ENCODE measurements around the gene ATP13A2. TPM values are rescaled to one million over a fixed set of nuclear protein-coding genes. Genes with fewer than 3 reads are reported as not detected.

Gene ATP13A2
- total RNA-seq, 2 donors from 2014 or later = 13.9 to 24.7 TPM

GRCh38 chr1:17039522-17039921 lies 27.8 kb upstream of the ATP13A2 start:
- H3K36me3 Mint-ChIP-seq = no peaks in the 10 kb centered on the region
- ATAC-seq (no peak), DNase-seq (ENCODE audit: low spot score in 2 of 2) (no peak)
- peak overlapping the region in 1 of 2 donors; percentile 22 for H3K27ac Mint-ChIP-seq
- no peaks in the 10 kb centered on the region for H3K9me3 Mint-ChIP-seq

GRCh38 chr1:17033481-17033880 lies 21.8 kb upstream of the ATP13A2 start:
- ATAC-seq (no peak), DNase-seq (ENCODE audit: low spot score in 2 of 2) (no peak)
- no peaks in the 10 kb centered on the region for H3K9me3 Mint-ChIP-seq
- H3K36me3 Mint-ChIP-seq = no peaks in the 10 kb centered on the region
- H3K27ac Mint-ChIP-seq = peak overlapping the region in 1 of 2 donors; percentile 52

GRCh38 chr1:17032741-17033140 lies 21.0 kb upstream of the ATP13A2 start:
- H3K27ac Mint-ChIP-seq = no peak overlapping the region
- ATAC-seq (no peak), DNase-seq (ENCODE audit: low spot score in 2 of 2) (no peak)
- H3K36me3 Mint-ChIP-seq = peaks cover 0 to 2% of the 10 kb centered on the region in 2 donors
- H3K9me3 Mint-ChIP-seq = no peaks in the 10 kb centered on the region

GRCh38 chr1:17031436-17031835 lies 19.7 kb upstream of the ATP13A2 start:
- ATAC-seq (no peak), DNase-seq (ENCODE audit: low spot score in 2 of 2) (no peak)
- Mint-ChIP-seq H3K9me3 (no peaks in the 10 kb centered on the region), H3K36me3 (peaks cover 0 to 4% of the 10 kb centered on the region in 2 donors), H3K27ac (no peak overlapping the region)

GRCh38 chr1:17030206-17030605 lies 18.5 kb upstream of the ATP13A2 start:
- no peak for ATAC-seq
- Mint-ChIP-seq H3K9me3 (no peaks in the 10 kb centered on the region), H3K36me3 (peaks cover 0 to 4% of the 10 kb centered on the region in 2 donors), H3K27ac (peak overlapping the region in 1 of 2 donors; percentile 72)
- DNase-seq (ENCODE audit: low spot score in 2 of 2) = no peak

GRCh38 chr1:17028662-17029188 lies 17.0 kb upstream of the ATP13A2 start:
- Mint-ChIP-seq H3K9me3 (no peaks in the 10 kb centered on the region), H3K36me3 (peaks cover 0 to 4% of the 10 kb centered on the region in 2 donors), H3K27ac (peak overlapping the region in 1 of 2 donors; percentile 29)
- DNase-seq (ENCODE audit: low spot score in 2 of 2) = no peak
- no peak for ATAC-seq

GRCh38 chr1:17027900-17028299 lies 16.2 kb upstream of the ATP13A2 start:
- Mint-ChIP-seq H3K9me3 (no peaks in the 10 kb centered on the region), H3K36me3 (peaks cover 0 to 4% of the 10 kb centered on the region in 2 donors), H3K27ac (no peak overlapping the region)
- ATAC-seq = no peak
- no peak for DNase-seq (ENCODE audit: low spot score in 2 of 2)

- Mint-ChIP-seq H3K36me3 (peaks cover 0 to 4% of the 10 kb centered on the region in 2 donors), H3K27ac (no peak overlapping the region), H3K9me3 (no peaks in the 10 kb centered on the region)
- ATAC-seq = no peak
- DNase-seq (ENCODE audit: low spot score in 2 of 2) = no peak
Observed at GRCh38 chr1:17027403-17027802, 15.7 kb upstream of the ATP13A2 start.

GRCh38 chr1:17024721-17025120 lies 13.0 kb upstream of the ATP13A2 start:
- no peak for ATAC-seq
- Mint-ChIP-seq H3K36me3 (peaks cover 4% of the 10 kb centered on the region in 2 donors), H3K27ac (peak overlapping the region in 1 of 2 donors; percentile 37), H3K9me3 (no peaks in the 10 kb centered on the region)
- no peak for DNase-seq (ENCODE audit: low spot score in 2 of 2)

GRCh38 chr1:17023573-17023972 lies 11.8 kb upstream of the ATP13A2 start:
- ATAC-seq (no peak), DNase-seq (ENCODE audit: low spot score in 2 of 2) (no peak)
- Mint-ChIP-seq H3K9me3 (no peaks in the 10 kb centered on the region), H3K27ac (peak overlapping the region; percentile 37 to 55), H3K36me3 (peaks cover 9 to 14% of the 10 kb centered on the region in 2 donors)

- H3K27ac Mint-ChIP-seq = peak overlapping the region in 1 of 2 donors; percentile 68
- peaks cover 9 to 14% of the 10 kb centered on the region in 2 donors for H3K36me3 Mint-ChIP-seq
- DNase-seq (ENCODE audit: low spot score in 2 of 2) (no peak), ATAC-seq (no peak)
- H3K9me3 Mint-ChIP-seq = no peaks in the 10 kb centered on the region
Observed at GRCh38 chr1:17023102-17023501, 11.4 kb upstream of the ATP13A2 start.

GRCh38 chr1:17021896-17022295 lies 10.2 kb upstream of the ATP13A2 start:
- peak overlapping the region in 1 of 2 donors; percentile 79 for H3K27ac Mint-ChIP-seq
- H3K9me3 Mint-ChIP-seq = no peaks in the 10 kb centered on the region
- ATAC-seq = no peak
- H3K36me3 Mint-ChIP-seq = peaks cover 5 to 14% of the 10 kb centered on the region in 2 donors
- DNase-seq (ENCODE audit: low spot score in 2 of 2) = no peak

GRCh38 chr1:17020502-17020901 lies 8.8 kb upstream of the ATP13A2 start:
- peak overlapping the region in 1 of 2 donors; percentile 60 for H3K27ac Mint-ChIP-seq
- H3K36me3 Mint-ChIP-seq = peaks cover 5 to 14% of the 10 kb centered on the region in 2 donors

GRCh38 chr1:17018849-17019248 lies 7.1 kb upstream of the ATP13A2 start:
- no peaks in the 10 kb centered on the region for H3K9me3 Mint-ChIP-seq
- ATAC-seq (no peak), DNase-seq (ENCODE audit: low spot score in 2 of 2) (no peak)
- peak overlapping the region; percentile 26 to 40 for H3K27ac Mint-ChIP-seq
- H3K36me3 Mint-ChIP-seq = peaks cover 5 to 14% of the 10 kb centered on the region in 2 donors

More at GRCh38 chr1:17020502-17020901, 8.8 kb upstream of the ATP13A2 start:
- H3K9me3 Mint-ChIP-seq = no peaks in the 10 kb centered on the region
- ATAC-seq = no peak
- no peak for DNase-seq (ENCODE audit: low spot score in 2 of 2)

GRCh38 chr1:17017435-17017834 lies 5.7 kb upstream of the ATP13A2 start:
- DNase-seq (ENCODE audit: low spot score in 2 of 2) (no peak), ATAC-seq (no peak)
- H3K36me3 Mint-ChIP-seq = peaks cover 5 to 14% of the 10 kb centered on the region in 2 donors
- no peaks in the 10 kb centered on the region for H3K9me3 Mint-ChIP-seq
- no peak overlapping the region for H3K27ac Mint-ChIP-seq

- ATAC-seq (no peak), DNase-seq (ENCODE audit: low spot score in 2 of 2) (no peak)
- Mint-ChIP-seq H3K36me3 (peaks cover 5 to 14% of the 10 kb centered on the region in 2 donors), H3K27ac (no peak overlapping the region), H3K9me3 (no peaks in the 10 kb centered on the region)
Observed at GRCh38 chr1:17016317-17016661, 4.6 kb upstream of the ATP13A2 start.

- peaks cover 5 to 12% of the 10 kb centered on the region in 2 donors for H3K36me3 Mint-ChIP-seq
- no peaks in the 10 kb centered on the region for H3K9me3 Mint-ChIP-seq
- no peak for DNase-seq (ENCODE audit: low spot score in 2 of 2)
- no peak for ATAC-seq
- H3K27ac Mint-ChIP-seq = no peak overlapping the region
Observed at GRCh38 chr1:17014671-17015567, 3.2 kb upstream of the ATP13A2 start.
